HCT116 (cell line): ENCODE data around the gene CBFA2T3.

Experiments used
- CBX3 ChIP-seq: IDR thresholded peaks from 2 replicates; pipeline ENCODE4 v1.6.1; 2012; ENCODE audit warnings: low read depth
- CEBPB ChIP-seq: IDR thresholded peaks from 2 replicates; pipeline ENCODE4 v1.6.1; 2012; ENCODE audit warnings: low read depth
- CTCF ChIP-seq, 3 experiments: fragments of 200-600 bp in 1 of 3; sonication (generic) in 1 of 3; IDR thresholded peaks in 2 of 3; conservative IDR thresholded peaks in 1 of 3; 2 replicates each; pipeline ENCODE4 v1.5.1; 2012 to 2017; ENCODE audit warnings: low read depth in 2 of 3, low read length in 2 of 3, antibody characterized with exemption in 1 of 3, borderline replicate concordance in 1 of 3, control low read depth in 1 of 3, mild to moderate bottlenecking in 1 of 3, mixed read lengths in 1 of 3, mixed run types in 1 of 3, moderate library complexity in 1 of 3; ENCODE audit not compliant: insufficient read depth in 1 of 3
- EZH2 ChIP-seq: fragments of 200-600 bp; sonication (generic); IDR thresholded peaks from 2 replicates; pipeline ENCODE4 v1.6.1; 2017; ENCODE audit warnings: antibody characterized with exemption, mixed run types
- FOSL1 ChIP-seq: IDR thresholded peaks from 2 replicates; pipeline ENCODE4 v1.6.1; 2012; ENCODE audit warnings: low read depth
- MAX ChIP-seq: IDR thresholded peaks from 2 replicates; pipeline ENCODE4 v1.6.1; 2012
- POLR2A ChIP-seq: IDR thresholded peaks from 2 replicates; pipeline ENCODE4 v1.7.0; 2011; ENCODE audit warnings: borderline replicate concordance; ENCODE audit not compliant: insufficient read depth, insufficient read length; ENCODE audit errors: extremely low read depth
- POLR2AphosphoS5 ChIP-seq: IDR thresholded peaks from 2 replicates; pipeline ENCODE4 v1.6.1; 2011; ENCODE audit warnings: mild to moderate bottlenecking, low read depth, low read length, moderate library complexity
- SIN3A ChIP-seq: IDR thresholded peaks from 2 replicates; pipeline ENCODE4 v1.6.1; 2012; ENCODE audit warnings: low read depth
- ZNF274 ChIP-seq: fragments of 200-500 bp; sonication (Bioruptor generic); IDR thresholded peaks from 2 replicates; pipeline ENCODE4 v1.6.1; 2014; ENCODE audit warnings: mild to moderate bottlenecking, low read depth, low read length, inconsistent platforms

GRCh38 chr16:88874938-88875599, 101.9 kb downstream of the CBFA2T3 start:
- no peak for TF ChIP-seq POLR2AphosphoS5
- no peak for TF ChIP-seq CTCF (IDR thresholded peaks at IDR 0.05 in 2 of 3, conservative IDR thresholded peaks at IDR 0.05 in 1 of 3; ENCODE audit: borderline replicate concordance in 1 of 3, insufficient read depth in 1 of 3, low read depth in 2 of 3, low read length in 2 of 3)
- TF ChIP-seq EZH2 = no peak
- no peak for TF ChIP-seq POLR2A
- no peak for TF ChIP-seq ZNF274
- TF ChIP-seq FOSL1 = no peak
- TF ChIP-seq CBX3 = no peak
- no peak for TF ChIP-seq SIN3A
- TF ChIP-seq MAX = no peak
- TF ChIP-seq CEBPB = no peak
